Esophagus squamous epithelium (tissue), 5 donors: ENCODE measurements around the gene IRF7. TPM values are rescaled to one million over a fixed set of nuclear protein-coding genes. Genes with fewer than 3 reads are reported as not detected.

Experiments
- DNase-seq: peaks from one replicate; lab custom pipeline; 2025; lab: John Stamatoyannopoulos, UW
- H3K27ac ChIP-seq, 4 donors: fragments of 200-600 bp; sonication (generic); one replicate each; pipeline ENCODE4 v1.5.1; 2016 to 2019; ENCODE audit warnings: mild to moderate bottlenecking in 1 of 4
- H3K27me3 ChIP-seq, 4 donors: fragments of 200-600 bp; sonication (generic); 1 replicate in 3 of 4; 2 replicates in 1 of 4; pipeline versions ENCODE4 v1.5.1 to v1.6.0; 2017 to 2021; ENCODE audit warnings: antibody characterized with exemption in 1 of 4
- H3K36me3 ChIP-seq, 3 donors: fragments of 200-600 bp; sonication (generic); one replicate each; pipeline ENCODE4 v1.5.1; 2016 to 2019
- H3K4me1 ChIP-seq, 3 donors: fragments of 200-600 bp; sonication (generic); one replicate each; pipeline ENCODE4 v1.5.1; 2017 to 2019
- H3K4me3 ChIP-seq, 4 donors: fragments of 200-600 bp; sonication (generic); 1 replicate in 3 of 4; 2 replicates in 1 of 4; pipeline ENCODE4 v1.5.1; 2016 to 2019; ENCODE audit warnings: mild to moderate bottlenecking in 2 of 4, moderate library complexity in 1 of 4
- H3K9me3 ChIP-seq, 3 donors: fragments of 200-600 bp; sonication (generic); one replicate each; pipeline ENCODE4 v1.5.1; 2016 to 2019
- POLR2A ChIP-seq, 4 donors: fragments of 450-650 bp; IDR thresholded peaks; one replicate each; pipeline ENCODE4 v1.6.1; 2017; ENCODE audit warnings: antibody characterized with exemption in 4 of 4, mild to moderate bottlenecking in 4 of 4, moderate library complexity in 3 of 4
- WGBS, 2 donors: methylation state at CpG; one replicate each; pipeline ENCODE4 v1.1.5; 2018; 5-methylcytosine and 5-hydroxymethylcytosine counted together
- intact Hi-C: fragments of 100-400 bp; cut with DNase I; formaldehyde crosslinking; loops from one replicate; pipeline ENCODE4 v1.15.0; 2022
- total RNA-seq, 4 donors: library from RNA; depleted of rRNA; stranded (reverse); fragments of >200 nt; gene quantifications; one replicate each; pipeline ENCODE4 v1.1.0, GENCODE V29; 2016
- TF ChIP-seq, protein P1 (sequence below), 6 experiments: fragments of 450-650 bp in 4 of 6; fragments of 200-600 bp in 2 of 6; sonication (generic) in 2 of 6; IDR thresholded peaks; one replicate each; pipeline ENCODE4 v1.5.1; 2016 to 2019; ENCODE audit warnings: antibody characterized with exemption in 6 of 6, mild to moderate bottlenecking in 4 of 6, moderate library complexity in 4 of 6
- donor health status: DM: yes; HTN: yes; CAD: no.

The IRF7 gene
- total RNA-seq, 4 donors from 2014 or later, result 16.9 to 26.3 (median 20.2) TPM

DNA sequence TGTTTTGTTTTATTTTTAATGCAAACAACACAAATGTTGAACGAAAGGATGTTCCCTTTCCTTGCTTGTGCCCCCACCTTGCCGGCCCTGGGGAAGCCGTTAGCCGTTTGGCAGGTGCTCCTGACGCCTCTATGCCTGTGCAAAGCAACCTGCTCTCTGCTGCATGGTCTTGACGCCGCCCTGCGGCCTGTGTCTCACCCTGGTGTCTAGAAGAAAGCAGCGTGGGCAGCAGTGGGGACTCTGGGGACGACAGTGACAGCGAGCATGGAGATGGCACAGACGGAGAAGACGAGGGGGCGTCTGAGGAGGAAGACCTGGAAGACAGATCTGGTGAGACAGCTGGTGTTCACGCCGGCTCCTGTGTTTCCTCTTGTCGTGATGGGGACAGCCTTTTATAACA is 34.0 kb downstream of the IRF7 start:
- no peak for DNase-seq

DNA sequence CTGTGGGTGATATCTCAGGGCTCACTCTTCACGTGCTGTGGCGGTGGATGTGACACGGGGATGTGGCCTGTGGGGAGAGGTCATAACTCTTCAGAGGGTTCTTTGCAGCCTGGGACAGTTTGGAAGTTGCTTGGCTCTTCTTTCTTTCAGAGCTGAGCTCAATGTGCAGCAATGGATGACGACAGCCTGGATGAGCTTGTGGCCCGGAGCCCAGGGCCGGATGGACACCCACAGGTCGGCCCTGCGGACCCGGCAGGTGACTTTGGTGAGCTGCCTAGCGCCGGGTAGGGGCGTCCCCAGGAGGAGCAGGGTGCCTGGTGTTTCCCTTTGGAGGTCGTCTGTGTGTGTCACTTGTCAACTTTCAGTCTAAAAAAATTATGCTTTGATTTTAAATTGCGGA is 34.4 kb downstream of the IRF7 start:
- intact Hi-C loops, result no loop called here
- H3K4me1 ChIP-seq, result peaks cover 32 to 48% (median 33%) of the 10 kb centered on the region in 3 donors
- no peak for DNase-seq

More for the DNA sequence above, 34.0 kb downstream of the IRF7 start:
- 73 to 82% methylated on average over 10 to 15 of the region's 17 CpGs for WGBS, 2 donors
- Histone ChIP-seq H3K4me3 (no peak overlapping the region), H3K27ac (no peak overlapping the region), H3K4me1 (peaks cover 32 to 48% (median 33%) of the 10 kb centered on the region in 3 donors), H3K9me3 (no peaks in the 10 kb centered on the region), H3K36me3 (peaks cover 10 to 55% (median 42%) of the 10 kb centered on the region in 3 donors), H3K27me3 (no peaks in the 10 kb centered on the region)
- intact Hi-C loops, result no loop called here
- TF ChIP-seq, protein P1, sequence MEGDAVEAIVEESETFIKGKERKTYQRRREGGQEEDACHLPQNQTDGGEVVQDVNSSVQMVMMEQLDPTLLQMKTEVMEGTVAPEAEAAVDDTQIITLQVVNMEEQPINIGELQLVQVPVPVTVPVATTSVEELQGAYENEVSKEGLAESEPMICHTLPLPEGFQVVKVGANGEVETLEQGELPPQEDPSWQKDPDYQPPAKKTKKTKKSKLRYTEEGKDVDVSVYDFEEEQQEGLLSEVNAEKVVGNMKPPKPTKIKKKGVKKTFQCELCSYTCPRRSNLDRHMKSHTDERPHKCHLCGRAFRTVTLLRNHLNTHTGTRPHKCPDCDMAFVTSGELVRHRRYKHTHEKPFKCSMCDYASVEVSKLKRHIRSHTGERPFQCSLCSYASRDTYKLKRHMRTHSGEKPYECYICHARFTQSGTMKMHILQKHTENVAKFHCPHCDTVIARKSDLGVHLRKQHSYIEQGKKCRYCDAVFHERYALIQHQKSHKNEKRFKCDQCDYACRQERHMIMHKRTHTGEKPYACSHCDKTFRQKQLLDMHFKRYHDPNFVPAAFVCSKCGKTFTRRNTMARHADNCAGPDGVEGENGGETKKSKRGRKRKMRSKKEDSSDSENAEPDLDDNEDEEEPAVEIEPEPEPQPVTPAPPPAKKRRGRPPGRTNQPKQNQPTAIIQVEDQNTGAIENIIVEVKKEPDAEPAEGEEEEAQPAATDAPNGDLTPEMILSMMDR (IDR thresholded peaks at IDR 0.05), result no peak
- no peak for TF ChIP-seq POLR2A (IDR thresholded peaks at IDR 0.05)

DNA sequence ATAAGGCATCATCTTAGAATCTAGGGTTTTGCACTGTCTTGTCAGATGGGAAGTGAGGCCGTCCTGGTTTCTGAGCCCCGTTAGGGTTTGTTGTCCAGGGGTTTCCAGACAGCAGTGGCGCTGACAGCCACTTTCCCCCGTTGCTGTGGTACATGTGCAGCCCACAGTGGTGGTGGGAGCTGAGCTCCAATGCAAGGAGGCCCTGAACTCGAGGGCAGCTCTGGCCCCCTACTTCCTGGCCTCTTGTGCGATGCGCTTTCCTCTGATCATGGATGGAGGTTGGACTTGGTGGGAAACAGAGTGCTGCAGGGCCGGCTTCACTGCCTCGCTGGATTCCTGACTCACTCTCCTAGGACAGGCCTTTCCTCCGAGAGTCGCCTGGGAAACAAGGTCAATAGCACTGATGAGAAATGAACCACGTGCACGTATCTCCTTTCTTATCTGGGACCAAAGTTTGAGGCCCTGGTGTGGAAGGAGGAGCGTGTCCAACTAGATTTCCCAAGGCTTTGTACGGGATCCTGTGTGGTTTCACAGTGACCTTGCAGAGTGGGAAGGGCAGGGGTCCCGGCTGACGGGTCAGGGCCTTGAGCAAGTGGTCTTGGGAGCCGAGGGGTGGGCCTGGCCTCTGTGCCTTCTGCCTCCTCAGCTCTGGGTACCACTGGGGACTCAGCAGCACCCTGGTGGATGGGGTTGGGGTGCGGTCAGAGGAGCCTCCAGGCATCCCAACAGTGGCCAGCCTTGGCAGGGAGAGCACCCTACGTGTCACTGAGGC is 35.7 kb downstream of the IRF7 start:
- intact Hi-C loops, result loop anchor here (5.0 kb wide), 1 partner anchor 32 kb away; no protein-coding TSS in a partner anchor
- Histone ChIP-seq H3K36me3 (peaks cover 10 to 39% (median 31%) of the 10 kb centered on the region in 3 donors), H3K4me3 (no peak overlapping the region), H3K27me3 (peaks cover 0 to 3% (median 0%) of the 10 kb centered on the region in 4 donors), H3K9me3 (no peaks in the 10 kb centered on the region), H3K27ac (peak overlapping the region in 1 of 4 donors; percentile 99), H3K4me1 (peaks cover 34 to 54% (median 38%) of the 10 kb centered on the region in 3 donors)
- no peak for DNase-seq
- TF ChIP-seq, protein P1 (IDR thresholded peaks at IDR 0.05), result no peak
- no peak for TF ChIP-seq POLR2A (IDR thresholded peaks at IDR 0.05)
- WGBS, 2 donors, result 75 to 82% methylated on average over 11 to 13 of the region's 20 CpGs

More for the DNA sequence above, 34.4 kb downstream of the IRF7 start:
- no peak overlapping the region for H3K27ac ChIP-seq
- peaks cover 10 to 51% (median 40%) of the 10 kb centered on the region in 3 donors for H3K36me3 ChIP-seq
- TF ChIP-seq, protein P1 (IDR thresholded peaks at IDR 0.05), result no peak
- TF ChIP-seq POLR2A (IDR thresholded peaks at IDR 0.05), result no peak
- H3K9me3 ChIP-seq, result no peaks in the 10 kb centered on the region
- no peak overlapping the region for H3K4me3 ChIP-seq
- 82 to 85% methylated on average over 9 of the region's 14 CpGs for WGBS, 2 donors
- H3K27me3 ChIP-seq, result no peaks in the 10 kb centered on the region

DNA sequence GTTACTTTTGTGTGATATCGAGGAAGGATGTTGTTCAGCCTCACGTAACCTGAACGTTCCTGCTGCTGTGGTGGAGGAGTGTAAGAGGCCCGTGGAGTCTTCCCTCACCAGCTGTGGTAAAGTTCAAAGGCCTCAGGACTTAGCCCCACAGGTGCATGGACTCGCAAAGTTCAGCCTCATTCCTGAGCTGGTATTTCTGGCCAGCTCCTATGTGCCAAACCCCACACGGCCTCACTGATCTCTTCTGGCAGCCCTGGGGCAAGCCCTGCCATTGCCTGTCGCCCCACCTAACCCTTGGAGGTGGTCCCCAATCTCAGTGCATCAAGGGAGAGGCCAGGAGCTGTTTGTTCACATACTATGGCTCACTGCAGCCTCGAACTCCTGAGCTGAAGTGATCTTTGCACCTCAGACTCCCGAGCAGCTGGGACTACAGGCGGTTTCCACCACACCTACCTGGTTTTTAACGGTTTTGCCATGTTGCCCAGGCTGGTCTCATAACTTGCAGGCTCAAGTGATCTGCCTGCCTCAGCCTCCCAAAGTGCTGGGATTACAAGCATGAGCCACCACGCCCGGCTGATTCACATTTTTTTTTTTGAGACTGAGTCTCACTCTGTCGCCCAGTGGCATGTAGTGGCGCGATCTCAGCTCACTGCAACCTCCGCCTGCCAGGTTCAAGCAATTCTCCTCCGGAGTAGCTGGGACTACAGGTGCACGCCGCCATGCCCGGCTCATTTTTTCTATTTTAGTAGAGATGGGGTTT is 37.3 kb downstream of the IRF7 start:
- Histone ChIP-seq H3K36me3 (peaks cover 3 to 23% (median 19%) of the 10 kb centered on the region in 3 donors), H3K4me3 (peak overlapping the region in 2 of 4 donors; percentile 87 to 97), H3K27me3 (peaks cover 0 to 9% (median 0%) of the 10 kb centered on the region in 4 donors), H3K4me1 (peaks cover 41 to 64% (median 43%) of the 10 kb centered on the region in 3 donors), H3K27ac (peak overlapping the region; percentile 63 to 99 (median 95)), H3K9me3 (no peaks in the 10 kb centered on the region)
- no peak for TF ChIP-seq POLR2A (IDR thresholded peaks at IDR 0.05)
- TF ChIP-seq, protein P1 (IDR thresholded peaks at IDR 0.05), result no peak
- intact Hi-C loops, result loop anchor here (5.0 kb wide), 1 partner anchor 34 kb away; no protein-coding TSS in a partner anchor
- WGBS, 2 donors, result 32 to 57% methylated on average over 17 to 21 of the region's 21 CpGs
- no peak for DNase-seq
